NT2/D1 (cell line): ENCODE measurements around the gene STYXL2.

Source experiments
- SUZ12 ChIP-seq: IDR thresholded peaks from 2 replicates; pipeline ENCODE4 v1.6.1; 2011; ENCODE audit not compliant: insufficient read length, insufficient read depth; ENCODE audit errors: extremely low read depth
- YY1 ChIP-seq: IDR thresholded peaks from 2 replicates; pipeline ENCODE4 v1.6.1; 2011; ENCODE audit not compliant: insufficient read length, insufficient read depth
- ZNF274 ChIP-seq: IDR thresholded peaks from 2 replicates; pipeline ENCODE4 v1.6.1; 2011; ENCODE audit warnings: mild to moderate bottlenecking, low read depth, low read length

- TF ChIP-seq ZNF274: no peak
- TF ChIP-seq SUZ12: no peak
- no peak for TF ChIP-seq YY1
Measured at GRCh38 chr1:167126811-167127210, 32.9 kb downstream of the STYXL2 start.
